GM12865 (cell line): ENCODE results near the gene HLA-DPA1.

Source experiments
- DNase-seq: peaks from one replicate; pipeline ENCODE4 v3.0.0; 2010; ENCODE audit warnings: low read depth
- H3K4me3 ChIP-seq: 2 replicates; pipeline ENCODE4 v1.5.1; 2011; ENCODE audit warnings: mild to moderate bottlenecking, low read depth, low read length, control low read depth
- TF ChIP-seq, protein P1 (sequence below): IDR thresholded peaks from 2 replicates; pipeline ENCODE4 v1.5.1; 2011; ENCODE audit warnings: low read length, control low read depth, low read depth, inconsistent platforms; ENCODE audit not compliant: insufficient read depth; ENCODE audit errors: missing control alignments

HLA-DPA1 gene

GRCh38 chr6:33080127-33081089 lies 7.0 kb upstream of the HLA-DPA1 start:
- TF ChIP-seq, protein P1, sequence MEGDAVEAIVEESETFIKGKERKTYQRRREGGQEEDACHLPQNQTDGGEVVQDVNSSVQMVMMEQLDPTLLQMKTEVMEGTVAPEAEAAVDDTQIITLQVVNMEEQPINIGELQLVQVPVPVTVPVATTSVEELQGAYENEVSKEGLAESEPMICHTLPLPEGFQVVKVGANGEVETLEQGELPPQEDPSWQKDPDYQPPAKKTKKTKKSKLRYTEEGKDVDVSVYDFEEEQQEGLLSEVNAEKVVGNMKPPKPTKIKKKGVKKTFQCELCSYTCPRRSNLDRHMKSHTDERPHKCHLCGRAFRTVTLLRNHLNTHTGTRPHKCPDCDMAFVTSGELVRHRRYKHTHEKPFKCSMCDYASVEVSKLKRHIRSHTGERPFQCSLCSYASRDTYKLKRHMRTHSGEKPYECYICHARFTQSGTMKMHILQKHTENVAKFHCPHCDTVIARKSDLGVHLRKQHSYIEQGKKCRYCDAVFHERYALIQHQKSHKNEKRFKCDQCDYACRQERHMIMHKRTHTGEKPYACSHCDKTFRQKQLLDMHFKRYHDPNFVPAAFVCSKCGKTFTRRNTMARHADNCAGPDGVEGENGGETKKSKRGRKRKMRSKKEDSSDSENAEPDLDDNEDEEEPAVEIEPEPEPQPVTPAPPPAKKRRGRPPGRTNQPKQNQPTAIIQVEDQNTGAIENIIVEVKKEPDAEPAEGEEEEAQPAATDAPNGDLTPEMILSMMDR: no peak
- no peak for DNase-seq
- H3K4me3 ChIP-seq: no peak overlapping the region

GRCh38 chr6:33079580-33079979 lies 6.1 kb upstream of the HLA-DPA1 start:
- DNase-seq: no peak
- TF ChIP-seq, protein P1: no peak
- no peak overlapping the region for H3K4me3 ChIP-seq

- no peak for DNase-seq
- TF ChIP-seq, protein P1: no peak
- no peak overlapping the region for H3K4me3 ChIP-seq
Observed at GRCh38 chr6:33078919-33079521, 5.6 kb upstream of the HLA-DPA1 start.

DNA sequence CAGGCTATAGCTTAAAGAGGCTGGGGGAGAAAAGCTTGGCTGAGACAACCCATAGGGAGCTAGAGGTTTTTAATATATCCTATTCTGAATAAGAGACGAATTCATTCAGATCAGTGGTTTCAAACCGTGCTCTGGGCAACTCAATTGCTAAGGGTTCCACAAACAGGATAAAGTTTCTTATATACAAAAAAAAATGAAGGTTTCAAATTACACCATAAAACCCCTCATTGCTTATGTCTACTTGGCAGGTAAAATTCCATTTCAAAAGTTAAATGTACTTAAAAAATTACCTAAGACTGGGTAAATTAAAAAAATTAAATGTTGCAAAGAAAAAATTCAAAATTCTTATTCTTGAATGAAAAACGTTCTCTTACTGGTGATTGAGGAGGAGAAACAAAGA lies 5.0 kb upstream of the HLA-DPA1 start:
- H3K4me3 ChIP-seq: peak overlapping the region; percentile 49
- no peak for DNase-seq
- TF ChIP-seq, protein P1: no peak

DNA sequence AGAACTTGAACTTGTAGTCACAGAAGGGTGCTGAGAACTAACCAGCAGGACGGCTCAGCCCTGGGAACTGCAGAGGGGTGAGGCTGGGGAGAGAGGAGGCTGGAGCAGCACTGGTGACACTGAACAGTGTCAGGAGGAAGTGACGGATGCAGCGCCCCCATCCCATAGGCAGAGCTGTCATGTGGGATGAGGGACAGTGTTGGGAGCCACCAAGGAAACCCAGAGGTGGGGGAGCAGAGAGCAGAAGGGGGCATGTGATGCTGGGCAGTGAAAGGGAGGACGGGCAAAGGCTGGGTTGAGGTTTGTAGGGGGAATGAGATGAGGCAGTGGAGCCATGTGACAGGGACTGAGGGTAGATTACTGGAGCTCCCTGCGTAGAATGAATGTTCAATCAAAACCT lies 4.5 kb upstream of the HLA-DPA1 start:
- TF ChIP-seq, protein P1: no peak
- peak; percentile 29 for DNase-seq
- H3K4me3 ChIP-seq: peak overlapping the region; percentile 49

- no peak for DNase-seq
- TF ChIP-seq, protein P1: no peak
- H3K4me3 ChIP-seq: peak overlapping the region; percentile 79
Observed at GRCh38 chr6:33076406-33076934, 3.0 kb upstream of the HLA-DPA1 start.
